Skin epidermis (tissue), 12 donors: ENCODE measurements around the gene GATA6.
A peak's percentile ranks its signal among the peaks of the same experiment; 100 is the strongest.

Experiments used
- H3K27ac ChIP-seq, 21 experiments: fragments of 200-600 bp; sonication (generic) in 11 of 21; one replicate each; pipeline ENCODE4 v1.5.0; 2020; ENCODE audit warnings: mild to moderate bottlenecking in 3 of 21, inconsistent platforms in 2 of 21, moderate library complexity in 2 of 21
- H3K4me3 ChIP-seq, 7 experiments: fragments of 200-600 bp; sonication (generic) in 2 of 7; one replicate each; pipeline ENCODE4 v1.5.0; 2020; ENCODE audit warnings: inconsistent platforms in 2 of 7, mild to moderate bottlenecking in 2 of 7, moderate library complexity in 1 of 7

Gene GATA6

DNA sequence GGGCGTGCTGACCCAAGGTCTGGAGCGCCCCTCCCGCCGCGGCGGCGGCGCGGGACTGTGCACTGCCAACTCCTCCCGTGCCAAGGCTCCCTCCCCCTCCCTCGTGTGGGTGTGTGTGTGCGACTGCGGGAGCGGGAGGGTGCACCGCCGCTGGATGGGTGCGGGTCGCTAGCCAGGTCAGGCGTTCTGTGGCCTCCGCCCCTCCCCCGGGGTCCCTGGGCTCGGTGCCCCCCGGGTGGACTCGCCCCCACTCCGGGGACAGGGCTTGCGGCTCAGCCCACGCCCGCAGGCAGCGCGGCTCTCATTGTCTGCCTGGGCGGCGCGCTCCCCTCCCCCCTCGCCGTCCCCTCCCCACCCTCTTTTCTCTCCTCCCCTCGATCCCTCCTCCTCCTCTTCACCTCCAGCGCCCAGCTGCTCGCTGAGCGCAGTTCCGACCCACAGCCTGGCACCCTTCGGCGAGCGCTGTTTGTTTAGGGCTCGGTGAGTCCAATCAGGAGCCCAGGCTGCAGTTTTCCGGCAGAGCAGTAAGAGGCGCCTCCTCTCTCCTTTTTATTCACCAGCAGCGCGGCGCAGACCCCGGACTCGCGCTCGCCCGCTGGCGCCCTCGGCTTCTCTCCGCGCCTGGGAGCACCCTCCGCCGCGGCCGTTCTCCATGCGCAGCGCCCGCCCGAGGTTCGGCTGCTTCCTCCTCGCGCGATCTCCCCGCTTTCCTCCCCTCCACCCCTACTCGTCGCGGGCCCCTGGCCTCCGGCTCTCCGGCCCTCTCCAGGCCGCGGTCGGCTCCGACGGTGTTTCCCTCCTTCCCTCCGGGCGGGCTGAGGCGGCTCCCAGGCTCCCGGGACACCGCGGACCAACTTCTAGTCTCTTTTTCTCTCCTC, at the start of gene GATA6:
Gene GATA6 (plus strand): TSS at position 579 of the 878 bp plus-strand sequence. CDS start 1,556 bp downstream, outside the sequence.
- H3K27ac ChIP-seq = peak within 1 kb of the TSS in 15 of 21 experiments; percentile 19 to 80 (median 63)

GRCh38 chr18:22124970-22125369, 44.4 kb upstream of the GATA6 start:
- H3K27ac ChIP-seq = no peak overlapping the region

More for the DNA sequence above, at the start of gene GATA6:
- peak within 1 kb of the TSS; percentile 43 to 79 (median 62) for H3K4me3 ChIP-seq

DNA sequence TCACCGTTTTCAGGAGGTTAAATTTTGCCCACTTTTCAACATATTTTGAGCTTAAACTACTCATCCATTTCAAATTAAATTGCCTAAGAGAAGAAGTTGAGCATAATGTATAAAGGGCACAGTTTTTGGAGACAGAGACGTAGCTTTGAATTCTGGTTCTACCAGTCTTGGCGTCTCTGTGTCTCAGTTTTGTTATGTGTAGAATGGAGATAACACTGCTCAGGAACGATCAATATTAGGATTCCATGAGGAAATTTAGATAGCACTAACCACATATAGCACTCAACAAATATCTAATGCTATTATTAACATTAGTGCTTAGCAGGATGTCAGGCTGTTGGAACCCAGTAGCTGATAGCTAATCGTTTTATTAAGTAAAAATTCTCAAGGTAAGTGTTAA, 40.4 kb upstream of the GATA6 start:
- H3K27ac ChIP-seq = no peak overlapping the region
- no peak overlapping the region for H3K4me3 ChIP-seq

More at GRCh38 chr18:22124970-22125369, 44.4 kb upstream of the GATA6 start:
- H3K4me3 ChIP-seq = no peak overlapping the region

GRCh38 chr18:22129778-22130177, 39.6 kb upstream of the GATA6 start:
- H3K4me3 ChIP-seq = no peak overlapping the region
- H3K27ac ChIP-seq = no peak overlapping the region

DNA sequence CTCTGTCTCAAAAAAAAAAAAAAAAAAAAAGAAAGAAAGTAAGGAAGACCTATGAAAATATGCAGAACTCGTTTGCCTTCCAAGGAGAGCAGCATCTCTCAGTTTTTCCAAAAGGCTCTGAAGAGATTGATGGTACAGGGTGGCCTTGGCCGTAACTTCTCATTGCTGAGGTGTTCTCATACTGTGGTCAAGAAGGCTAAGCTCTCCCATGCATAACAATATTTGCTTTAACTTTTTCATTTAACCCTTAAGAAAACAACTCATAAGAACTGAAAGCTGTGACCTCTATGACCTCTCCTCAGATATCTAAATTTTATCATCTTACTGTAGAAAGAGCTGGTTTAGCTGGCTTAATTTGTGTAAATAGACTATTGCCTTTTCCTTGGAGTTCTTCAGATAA, 37.1 kb upstream of the GATA6 start:
- Histone ChIP-seq H3K27ac (no peak overlapping the region), H3K4me3 (no peak overlapping the region)

DNA sequence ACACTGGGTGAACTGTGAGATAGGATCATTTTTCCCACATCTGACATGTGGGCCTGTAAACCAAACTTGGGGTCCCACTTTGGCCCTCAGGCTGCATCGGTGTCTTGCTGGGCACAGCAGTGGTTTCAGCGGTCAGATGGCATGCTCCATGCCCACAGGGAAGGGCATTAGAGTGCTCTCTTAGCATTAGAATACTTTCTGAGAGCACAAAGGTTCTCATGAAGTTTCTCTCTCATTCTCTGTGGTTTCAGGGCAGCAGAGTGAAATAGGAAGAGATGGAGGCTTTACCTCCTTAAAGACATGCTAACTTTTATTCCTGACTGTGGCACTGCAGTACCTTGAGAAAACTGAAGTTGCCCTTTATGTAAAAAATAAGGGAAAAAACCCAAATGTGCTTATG, 36.6 kb upstream of the GATA6 start:
- Histone ChIP-seq H3K27ac (no peak overlapping the region), H3K4me3 (no peak overlapping the region)

- H3K27ac ChIP-seq = no peak overlapping the region
- no peak overlapping the region for H3K4me3 ChIP-seq
Measured at GRCh38 chr18:22136395-22136794, 33.0 kb upstream of the GATA6 start.

GRCh38 chr18:22141211-22141610, 28.2 kb upstream of the GATA6 start:
- H3K4me3 ChIP-seq = no peak overlapping the region
- no peak overlapping the region for H3K27ac ChIP-seq

GRCh38 chr18:22143347-22144340, 25.7 kb upstream of the GATA6 start:
- Histone ChIP-seq H3K4me3 (no peak overlapping the region), H3K27ac (no peak overlapping the region)

- Histone ChIP-seq H3K27ac (no peak overlapping the region), H3K4me3 (no peak overlapping the region)
Measured at GRCh38 chr18:22145160-22145559, 24.2 kb upstream of the GATA6 start.

DNA sequence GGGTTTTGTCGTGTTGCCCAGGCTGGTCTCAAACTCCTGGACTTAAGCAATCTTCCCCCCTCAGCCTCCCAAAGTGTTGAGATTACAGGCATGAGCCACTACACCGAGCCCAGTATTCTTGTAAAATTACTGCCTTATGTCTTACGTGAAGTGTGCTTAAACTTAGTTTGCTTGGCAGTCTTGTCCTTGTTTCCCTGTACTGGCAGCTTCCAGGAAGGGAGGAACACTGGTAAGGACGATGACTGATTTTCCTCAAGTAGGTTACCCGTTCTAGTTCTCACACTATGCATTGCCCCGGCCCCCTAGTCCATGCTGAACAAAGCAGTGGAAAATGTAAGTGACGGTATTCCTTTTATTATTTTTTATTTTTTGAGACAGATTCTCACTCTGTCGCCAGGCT, 19.7 kb upstream of the GATA6 start:
- no peak overlapping the region for H3K27ac ChIP-seq
- no peak overlapping the region for H3K4me3 ChIP-seq

DNA sequence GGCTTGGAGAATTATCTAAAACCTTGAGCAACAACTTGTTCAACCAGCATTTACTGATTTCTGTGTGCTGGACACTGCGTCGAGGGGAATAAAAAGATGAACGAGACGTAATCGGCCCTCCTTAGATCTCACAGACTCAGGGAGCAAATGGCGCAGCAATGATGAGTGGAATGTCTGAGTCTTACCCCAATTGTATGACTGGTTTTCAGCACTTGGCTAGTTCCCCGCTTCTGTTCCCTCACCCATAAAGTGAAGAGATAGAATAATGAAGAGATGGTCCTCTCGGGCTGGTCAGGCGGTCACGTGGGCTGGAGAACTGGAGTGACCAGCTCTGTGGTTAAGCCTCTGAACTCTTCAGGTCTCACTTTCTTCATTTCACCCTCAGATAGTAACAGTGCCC, 17.3 kb upstream of the GATA6 start:
- no peak overlapping the region for H3K4me3 ChIP-seq
- H3K27ac ChIP-seq = no peak overlapping the region

DNA sequence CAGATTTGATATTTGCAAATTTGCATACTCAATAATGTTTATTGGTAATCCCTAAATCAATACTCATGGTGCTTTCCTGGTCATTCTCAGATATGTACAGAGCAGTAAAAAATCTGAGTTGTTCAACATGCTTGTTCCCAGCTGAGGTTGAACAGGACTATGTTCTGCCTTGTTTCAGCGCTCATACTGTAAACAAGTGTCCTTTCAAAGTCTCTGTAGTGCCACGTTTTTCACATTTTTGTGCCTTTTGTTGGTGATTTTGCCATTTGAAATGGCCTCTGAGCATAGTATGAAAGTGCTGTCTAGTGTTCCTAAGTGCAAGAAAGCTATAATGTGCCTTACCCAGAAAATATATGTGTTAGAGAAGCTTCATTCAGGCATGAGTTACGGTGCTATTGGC, 16.0 kb upstream of the GATA6 start:
- H3K4me3 ChIP-seq = no peak overlapping the region

GRCh38 chr18:22155584-22155983, 13.8 kb upstream of the GATA6 start:
- Histone ChIP-seq H3K4me3 (no peak overlapping the region), H3K27ac (no peak overlapping the region)

More for the DNA sequence above, 16.0 kb upstream of the GATA6 start:
- H3K27ac ChIP-seq = no peak overlapping the region

- Histone ChIP-seq H3K27ac (no peak overlapping the region), H3K4me3 (no peak overlapping the region)
Measured at GRCh38 chr18:22159014-22159413, 10.4 kb upstream of the GATA6 start.

DNA sequence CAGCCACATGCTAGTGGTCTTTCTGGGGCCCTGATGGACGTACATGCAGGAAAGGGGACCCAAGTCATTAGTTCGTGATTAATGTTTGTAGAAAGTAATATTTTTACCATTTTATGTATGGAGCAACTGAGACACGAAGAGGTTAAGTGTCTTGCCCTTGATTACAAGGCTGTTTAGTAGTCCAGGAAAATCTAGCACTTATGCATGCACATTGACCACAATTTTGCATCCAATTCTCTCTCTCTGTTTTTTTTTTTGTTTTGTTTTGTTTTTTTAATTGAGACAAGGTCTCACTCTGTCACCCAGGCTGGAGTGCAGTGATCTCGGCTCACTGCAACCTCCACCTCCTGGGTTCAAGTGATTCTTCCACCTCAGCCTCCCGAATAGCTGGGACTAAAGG, 8.3 kb upstream of the GATA6 start:
- H3K4me3 ChIP-seq = no peak overlapping the region
- H3K27ac ChIP-seq = no peak overlapping the region

- Histone ChIP-seq H3K4me3 (no peak overlapping the region), H3K27ac (no peak overlapping the region)
Measured at GRCh38 chr18:22163416-22164161, 5.8 kb upstream of the GATA6 start.

DNA sequence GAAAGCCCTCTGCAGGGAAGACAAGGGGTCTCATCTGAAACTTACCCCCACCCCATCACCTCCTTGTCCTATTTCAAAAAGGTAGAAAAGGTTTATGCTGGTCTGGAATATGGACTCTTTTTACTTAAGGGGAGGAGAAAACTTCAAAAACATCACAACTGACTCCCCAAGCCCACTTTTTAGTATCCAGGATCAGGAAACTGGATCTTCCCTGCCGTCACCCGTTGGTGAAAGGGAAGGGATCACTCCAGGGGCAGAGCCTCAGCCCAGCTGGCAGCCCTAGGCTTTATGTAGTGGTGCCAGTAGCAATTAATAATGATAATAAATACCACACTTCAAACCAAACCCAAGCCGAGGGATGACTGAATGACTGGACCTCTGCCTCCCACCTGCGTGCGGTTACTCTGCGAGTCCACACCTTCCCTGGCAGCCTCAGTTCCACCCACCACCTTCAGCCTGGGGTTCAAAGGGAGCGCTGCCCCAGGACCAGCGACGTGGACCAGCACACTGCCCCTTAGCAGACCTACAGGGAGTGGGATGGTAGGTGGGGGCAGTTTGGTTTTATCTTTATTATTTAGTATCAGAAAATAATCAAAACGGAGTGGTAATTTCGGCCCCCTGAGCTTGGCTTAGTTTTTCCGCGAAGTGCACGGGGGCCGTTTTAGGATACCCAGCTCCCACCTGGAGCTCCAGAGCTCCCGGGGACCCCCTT, 4.9 kb upstream of the GATA6 start:
- Histone ChIP-seq H3K4me3 (no peak overlapping the region), H3K27ac (no peak overlapping the region)

- Histone ChIP-seq H3K4me3 (no peak overlapping the region), H3K27ac (no peak overlapping the region)
Measured at GRCh38 chr18:22165049-22165602, 4.3 kb upstream of the GATA6 start.
